Activated B cell treated with CpG ODN at 0.5 μM for 24 hours (primary cell): ENCODE measurements around the gene NUPR1. TPM values are rescaled to one million over a fixed set of nuclear protein-coding genes. Genes with fewer than 3 reads are reported as not detected.

ENCODE experiments used
- ATAC-seq: fragments of 200-7000 bp; cut with Tn5 transposase; one replicate; pipeline ENCODE4 v1.10.0; 2021; ENCODE audit warnings: low read depth, mild to moderate bottlenecking, moderate library complexity
- CTCF ChIA-PET: fragments of 350-600 bp; sonication (Branson Sonifier 250); formaldehyde crosslinking; loops from one replicate; lab custom pipeline; 2021; ENCODE audit warnings: antibody characterized with exemption; lab: Charles Lee
- POLR2A ChIA-PET: fragments of 350-600 bp; sonication (Branson Sonifier 250); formaldehyde crosslinking; loops from one replicate; lab custom pipeline; 2021; ENCODE audit warnings: antibody characterized with exemption; lab: Charles Lee
- DNase-seq: peaks from one replicate; pipeline ENCODE4 v3.0.0; 2022
- H3K27ac Mint-ChIP-seq: one replicate; pipeline ENCODE4 v1.8.0; 2020; ENCODE audit warnings: mixed read lengths
- H3K27me3 Mint-ChIP-seq: one replicate; pipeline ENCODE4 v1.8.0; 2021; ENCODE audit warnings: mixed read lengths
- H3K36me3 Mint-ChIP-seq: one replicate; pipeline ENCODE4 v1.8.0; 2021; ENCODE audit warnings: low read depth, mixed read lengths
- H3K4me1 Mint-ChIP-seq: one replicate; pipeline ENCODE4 v1.8.0; 2021; ENCODE audit warnings: mixed read lengths
- H3K4me3 Mint-ChIP-seq: one replicate; pipeline ENCODE4 v1.8.0; 2020; ENCODE audit warnings: mild to moderate bottlenecking, mixed read lengths
- H3K9me3 Mint-ChIP-seq: one replicate; pipeline ENCODE4 v1.8.0; 2020; ENCODE audit warnings: mixed read lengths
- intact Hi-C: fragments of 100-400 bp; cut with micrococcal nuclease; formaldehyde crosslinking; loops from one replicate; pipeline ENCODE4 v1.15.1; 2024
- total RNA-seq: library from RNA; stranded (reverse); gene quantifications from 2 replicates; pipeline ENCODE4 v1.2.3, GENCODE V29; 2022
- TF ChIP-seq, protein P1 (sequence below): fragments of 200-600 bp; IDR thresholded peaks from one replicate; pipeline ENCODE4 v1.8.0; 2022; ENCODE audit warnings: antibody characterized with exemption, mild to moderate bottlenecking

The NUPR1 gene
- total RNA-seq, 1 donor from 2014 or later, result not detected

- H3K9me3 Mint-ChIP-seq, result no peaks in the 10 kb centered on the region
- TF ChIP-seq, protein P1, sequence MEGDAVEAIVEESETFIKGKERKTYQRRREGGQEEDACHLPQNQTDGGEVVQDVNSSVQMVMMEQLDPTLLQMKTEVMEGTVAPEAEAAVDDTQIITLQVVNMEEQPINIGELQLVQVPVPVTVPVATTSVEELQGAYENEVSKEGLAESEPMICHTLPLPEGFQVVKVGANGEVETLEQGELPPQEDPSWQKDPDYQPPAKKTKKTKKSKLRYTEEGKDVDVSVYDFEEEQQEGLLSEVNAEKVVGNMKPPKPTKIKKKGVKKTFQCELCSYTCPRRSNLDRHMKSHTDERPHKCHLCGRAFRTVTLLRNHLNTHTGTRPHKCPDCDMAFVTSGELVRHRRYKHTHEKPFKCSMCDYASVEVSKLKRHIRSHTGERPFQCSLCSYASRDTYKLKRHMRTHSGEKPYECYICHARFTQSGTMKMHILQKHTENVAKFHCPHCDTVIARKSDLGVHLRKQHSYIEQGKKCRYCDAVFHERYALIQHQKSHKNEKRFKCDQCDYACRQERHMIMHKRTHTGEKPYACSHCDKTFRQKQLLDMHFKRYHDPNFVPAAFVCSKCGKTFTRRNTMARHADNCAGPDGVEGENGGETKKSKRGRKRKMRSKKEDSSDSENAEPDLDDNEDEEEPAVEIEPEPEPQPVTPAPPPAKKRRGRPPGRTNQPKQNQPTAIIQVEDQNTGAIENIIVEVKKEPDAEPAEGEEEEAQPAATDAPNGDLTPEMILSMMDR, result no peak
- intact Hi-C loops, result no loop called here
- ATAC-seq (no peak), DNase-seq (no peak)
- peak overlapping the region; percentile 21 for H3K27ac Mint-ChIP-seq
- CTCF ChIA-PET, result no interaction called here
- H3K36me3 Mint-ChIP-seq, result no peaks in the 10 kb centered on the region
- H3K4me1 Mint-ChIP-seq, result peaks cover 42% of the 10 kb centered on the region
- no peaks in the 10 kb centered on the region for H3K27me3 Mint-ChIP-seq
- POLR2A ChIA-PET, result no interaction called here
- no peak overlapping the region for H3K4me3 Mint-ChIP-seq
Observed at GRCh38 chr16:28497386-28497785, 41.4 kb downstream of the NUPR1 start.

- ChIA-PET CTCF (no interaction called here), POLR2A (no interaction called here)
- TF ChIP-seq, protein P1, result no peak
- Mint-ChIP-seq H3K9me3 (no peaks in the 10 kb centered on the region), H3K27ac (peak overlapping the region; percentile 21), H3K4me1 (peaks cover 48% of the 10 kb centered on the region), H3K36me3 (peaks cover 2% of the 10 kb centered on the region), H3K27me3 (no peaks in the 10 kb centered on the region), H3K4me3 (no peak overlapping the region)
- no peak for DNase-seq
- no peak for ATAC-seq
- intact Hi-C loops, result no loop called here
Observed at GRCh38 chr16:28496844-28497243, 41.9 kb downstream of the NUPR1 start.

- Mint-ChIP-seq H3K27me3 (no peaks in the 10 kb centered on the region), H3K36me3 (peaks cover 7% of the 10 kb centered on the region), H3K27ac (peak overlapping the region; percentile 89), H3K4me3 (no peak overlapping the region), H3K9me3 (no peaks in the 10 kb centered on the region), H3K4me1 (peaks cover 52% of the 10 kb centered on the region)
- POLR2A ChIA-PET, result interaction anchor here (0.6 kb wide), 1 partner anchor 10 kb away, joined by 8 read pairs; no protein-coding TSS in a partner anchor
- DNase-seq (no peak), ATAC-seq (no peak)
- TF ChIP-seq, protein P1, result no peak
- CTCF ChIA-PET, result no interaction called here
- intact Hi-C loops, result no loop called here
Observed at GRCh38 chr16:28495795-28496749, 42.7 kb downstream of the NUPR1 start.

DNA sequence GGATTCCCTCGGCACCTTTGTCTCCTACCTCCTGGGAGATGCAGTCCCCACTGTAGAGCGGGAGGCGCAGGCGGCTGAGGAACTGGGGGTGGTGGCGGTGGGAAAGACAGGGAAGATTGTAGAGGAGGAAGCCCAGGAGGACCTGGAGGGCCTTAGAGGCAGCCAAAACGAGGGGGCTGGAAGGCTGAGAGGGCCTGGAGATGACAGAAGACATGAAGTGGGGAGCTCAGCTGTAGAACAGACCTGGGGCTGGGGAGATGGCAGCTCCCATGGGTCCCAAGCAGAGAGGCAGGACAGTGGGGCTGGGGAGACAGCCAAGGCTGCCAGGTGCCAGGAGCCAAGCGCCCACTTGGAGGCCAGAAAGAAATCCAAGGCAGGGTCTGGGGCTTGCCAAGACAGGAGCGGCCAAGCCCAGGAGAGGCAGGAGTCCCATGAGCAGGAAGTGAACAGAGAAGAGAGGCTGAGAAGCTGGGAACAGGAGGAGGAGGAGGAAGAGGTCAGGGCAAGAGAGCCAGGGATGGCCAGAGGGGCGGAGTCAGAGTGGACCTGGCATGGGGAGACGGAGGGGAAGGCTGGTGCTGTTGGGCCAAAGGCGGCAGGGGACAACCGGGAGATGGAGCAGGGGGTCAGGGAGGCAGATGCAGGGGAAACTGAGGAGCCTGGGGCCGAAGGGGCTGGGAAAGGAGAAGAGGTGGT lies 43.5 kb downstream of the NUPR1 start:
- no peaks in the 10 kb centered on the region for H3K27me3 Mint-ChIP-seq
- intact Hi-C loops, result no loop called here
- peaks cover 7% of the 10 kb centered on the region for H3K36me3 Mint-ChIP-seq
- TF ChIP-seq, protein P1, result no peak
- ChIA-PET POLR2A (interaction anchor here (0.6 to 1.7 kb wide), 4 partner anchors 10 to 328 kb away, joined by 3 to 12 read pairs (median 9); partner anchors contain the start of genes ATXN2L and SGF29), CTCF (no interaction called here)
- H3K27ac Mint-ChIP-seq, result peak overlapping the region; percentile 89
- DNase-seq (no peak), ATAC-seq (no peak)
- peaks cover 47% of the 10 kb centered on the region for H3K4me1 Mint-ChIP-seq
- peak overlapping the region; percentile 81 for H3K4me3 Mint-ChIP-seq
- no peaks in the 10 kb centered on the region for H3K9me3 Mint-ChIP-seq
